ENCODE results near the gene MT1G.

DNA sequence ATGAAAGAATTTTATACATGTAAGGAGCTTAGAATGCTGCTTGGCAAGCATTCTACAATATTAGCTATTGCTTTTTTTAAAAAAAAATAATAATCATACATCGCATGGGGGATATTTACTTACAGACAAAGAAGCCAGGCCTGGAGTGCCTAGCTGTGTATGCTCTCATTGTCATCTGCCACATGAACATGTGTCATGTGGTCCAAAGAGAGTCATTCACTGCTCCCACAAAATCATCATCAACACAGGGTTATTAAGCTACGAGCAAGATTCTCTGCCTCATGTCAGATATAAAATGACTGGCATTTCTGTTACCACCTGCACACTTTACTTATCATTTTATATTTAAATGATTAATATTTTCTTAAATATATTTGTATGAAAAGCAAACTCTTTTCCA, 44.2 kb downstream of the MT1G start:
- TF ChIP-seq, protein P1, sequence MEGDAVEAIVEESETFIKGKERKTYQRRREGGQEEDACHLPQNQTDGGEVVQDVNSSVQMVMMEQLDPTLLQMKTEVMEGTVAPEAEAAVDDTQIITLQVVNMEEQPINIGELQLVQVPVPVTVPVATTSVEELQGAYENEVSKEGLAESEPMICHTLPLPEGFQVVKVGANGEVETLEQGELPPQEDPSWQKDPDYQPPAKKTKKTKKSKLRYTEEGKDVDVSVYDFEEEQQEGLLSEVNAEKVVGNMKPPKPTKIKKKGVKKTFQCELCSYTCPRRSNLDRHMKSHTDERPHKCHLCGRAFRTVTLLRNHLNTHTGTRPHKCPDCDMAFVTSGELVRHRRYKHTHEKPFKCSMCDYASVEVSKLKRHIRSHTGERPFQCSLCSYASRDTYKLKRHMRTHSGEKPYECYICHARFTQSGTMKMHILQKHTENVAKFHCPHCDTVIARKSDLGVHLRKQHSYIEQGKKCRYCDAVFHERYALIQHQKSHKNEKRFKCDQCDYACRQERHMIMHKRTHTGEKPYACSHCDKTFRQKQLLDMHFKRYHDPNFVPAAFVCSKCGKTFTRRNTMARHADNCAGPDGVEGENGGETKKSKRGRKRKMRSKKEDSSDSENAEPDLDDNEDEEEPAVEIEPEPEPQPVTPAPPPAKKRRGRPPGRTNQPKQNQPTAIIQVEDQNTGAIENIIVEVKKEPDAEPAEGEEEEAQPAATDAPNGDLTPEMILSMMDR (IDR thresholded peaks at IDR 0.05) = no peak
- TF ChIP-seq POLR2A (IDR thresholded peaks at IDR 0.05) (no peak), POLR2AphosphoS5 (IDR thresholded peaks at IDR 0.05) (no peak), EP300 (IDR thresholded peaks at IDR 0.05; ENCODE audit: low read depth) (no peak)
